ENCODE results near the gene GAL3ST2. TPM values are rescaled to one million over a fixed set of nuclear protein-coding genes. Genes with fewer than 3 reads are reported as not detected.

GAL3ST2 gene
- total RNA-seq, 1 experiment from 2014 or later: not detected

DNA sequence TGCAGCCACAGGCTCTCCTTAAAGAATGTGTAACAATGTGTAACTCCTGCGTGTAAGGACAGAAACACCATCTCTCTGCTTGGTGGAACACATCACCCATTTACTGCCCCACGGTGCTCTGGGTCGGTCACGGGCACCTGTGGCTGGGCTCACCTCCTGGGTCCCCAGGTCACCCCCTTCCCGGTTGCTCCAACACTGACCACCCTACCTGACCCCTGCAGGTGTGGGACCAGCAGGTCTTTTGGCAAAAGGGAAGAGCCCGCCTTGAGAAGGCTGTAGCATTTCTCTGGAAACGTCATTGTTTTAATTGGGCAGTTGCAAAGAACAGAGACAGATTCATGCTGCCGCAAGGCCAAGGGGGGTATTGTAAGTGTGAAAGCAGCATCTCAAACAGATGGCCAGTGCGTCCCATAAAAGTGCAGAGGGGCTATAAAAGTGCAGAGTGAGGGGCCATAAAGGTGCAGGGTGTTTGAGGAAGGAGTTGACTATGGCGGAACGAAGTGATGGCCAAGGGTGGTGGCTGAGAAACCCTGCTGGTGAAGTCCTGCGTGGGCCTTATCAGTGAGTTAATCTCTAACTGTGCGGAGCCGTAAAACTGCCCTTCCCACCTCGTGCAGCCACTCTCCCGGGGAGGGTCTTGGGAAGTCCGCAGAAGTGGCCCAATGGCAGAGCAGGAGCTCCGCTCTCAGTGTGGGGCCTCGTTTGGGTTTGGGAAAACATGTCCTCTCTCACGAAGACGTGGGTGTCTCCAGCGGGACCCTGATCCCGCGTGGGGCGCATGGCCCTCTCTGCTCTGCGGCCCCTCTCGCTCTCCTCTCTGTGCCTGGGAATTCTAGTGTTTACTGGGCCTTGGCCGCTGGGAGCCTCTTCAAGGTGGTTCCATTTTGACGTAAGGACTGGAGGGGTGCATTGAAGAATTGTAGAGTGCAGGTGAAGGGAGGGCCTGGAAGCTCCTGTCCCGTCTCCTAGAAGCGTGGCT, 18.7 kb downstream of the GAL3ST2 start:
- intact Hi-C loops (cut with micrococcal nuclease): no loop called here
- Histone ChIP-seq H3F3A (ENCODE audit: low read length, unreplicated experiment) (no peaks in the 10 kb centered on the region), H3K36me3 (ENCODE audit: low read depth, low read length) (no peaks in the 10 kb centered on the region), H3K27me3 (ENCODE audit: low read length) (no peaks in the 10 kb centered on the region), H4K20me1 (ENCODE audit: low read length) (no peaks in the 10 kb centered on the region), H3K4me2 (ENCODE audit: low read length) (no peak overlapping the region), H3K9ac (ENCODE audit: low read length) (no peak overlapping the region), H3K4me1 (ENCODE audit: insufficient read depth, low read length) (no peaks in the 10 kb centered on the region), H3K9me2 (replicated peaks; ENCODE audit: low read length) (no peaks in the 10 kb centered on the region), H3K27ac (ENCODE audit: low read length) (no peak overlapping the region), H2AFZ (ENCODE audit: low read length) (no peak overlapping the region), H3K79me2 (ENCODE audit: low read length) (no peaks in the 10 kb centered on the region), H3K9me3 (ENCODE audit: low read length) (no peaks in the 10 kb centered on the region), H3K4me3 (ENCODE audit: low read length) (no peak overlapping the region)
- no peak for TF ChIP-seq EZH2phosphoT487 (IDR thresholded peaks at IDR 0.05; ENCODE audit: borderline replicate concordance, low read length)
- TF ChIP-seq EZH2 (IDR thresholded peaks at IDR 0.05; ENCODE audit: low read length, unreplicated experiment): no peak
- no peak for TF ChIP-seq CTCF (conservative IDR thresholded peaks at IDR 0.05; ENCODE audit: low read depth, low read length)
- POLR2A ChIA-PET (ENCODE audit: unreplicated experiment): interaction anchor here (0.6 kb wide), 1 partner anchor 51 kb away, joined by 3 read pairs; no protein-coding TSS in a partner anchor
- no TSS peak for BruUV-seq (replicated peaks)
- no peak for DNase-seq
- no peak for ATAC-seq
- CTCF ChIA-PET: no interaction called here

DNA sequence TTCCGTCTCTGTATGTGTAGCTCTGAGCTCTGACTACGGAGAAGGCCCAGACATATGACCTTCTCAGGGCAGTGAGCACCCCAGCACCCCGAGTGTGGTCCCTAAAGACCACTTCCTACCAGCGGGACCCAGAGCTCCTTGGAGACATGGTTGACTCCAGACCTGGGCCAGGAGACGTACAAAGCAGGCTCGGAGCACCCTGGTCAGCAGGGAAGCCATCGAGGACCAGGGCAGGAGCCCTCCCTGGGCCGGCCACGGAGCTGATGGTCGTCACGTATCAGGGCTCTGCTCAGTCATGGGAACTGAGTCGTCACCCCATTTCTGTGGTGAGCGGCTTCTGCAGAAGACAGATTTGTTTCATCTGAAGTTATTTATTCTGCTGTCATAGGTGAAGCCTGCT, 19.6 kb downstream of the GAL3ST2 start:
- Histone ChIP-seq H3K27ac (ENCODE audit: low read length) (no peak overlapping the region), H3K4me3 (ENCODE audit: low read length) (no peak overlapping the region), H3K9me2 (replicated peaks; ENCODE audit: low read length) (no peaks in the 10 kb centered on the region), H3K9ac (ENCODE audit: low read length) (no peak overlapping the region), H3K9me3 (ENCODE audit: low read length) (no peaks in the 10 kb centered on the region), H4K20me1 (ENCODE audit: low read length) (no peaks in the 10 kb centered on the region), H3F3A (ENCODE audit: low read length, unreplicated experiment) (no peaks in the 10 kb centered on the region), H3K27me3 (ENCODE audit: low read length) (no peaks in the 10 kb centered on the region), H3K4me2 (ENCODE audit: low read length) (no peak overlapping the region), H3K36me3 (ENCODE audit: low read depth, low read length) (no peaks in the 10 kb centered on the region), H2AFZ (ENCODE audit: low read length) (no peak overlapping the region), H3K4me1 (ENCODE audit: insufficient read depth, low read length) (no peaks in the 10 kb centered on the region), H3K79me2 (ENCODE audit: low read length) (no peaks in the 10 kb centered on the region)
- TF ChIP-seq CTCF (conservative IDR thresholded peaks at IDR 0.05; ENCODE audit: low read depth, low read length) (no peak), EZH2phosphoT487 (IDR thresholded peaks at IDR 0.05; ENCODE audit: borderline replicate concordance, low read length) (no peak), EZH2 (IDR thresholded peaks at IDR 0.05; ENCODE audit: low read length, unreplicated experiment) (no peak)
- POLR2A ChIA-PET (ENCODE audit: unreplicated experiment): no interaction called here
- intact Hi-C loops (cut with micrococcal nuclease): no loop called here
- ATAC-seq (no peak), DNase-seq (no peak)
- CTCF ChIA-PET: no interaction called here
- no TSS peak for BruUV-seq (replicated peaks)

DNA sequence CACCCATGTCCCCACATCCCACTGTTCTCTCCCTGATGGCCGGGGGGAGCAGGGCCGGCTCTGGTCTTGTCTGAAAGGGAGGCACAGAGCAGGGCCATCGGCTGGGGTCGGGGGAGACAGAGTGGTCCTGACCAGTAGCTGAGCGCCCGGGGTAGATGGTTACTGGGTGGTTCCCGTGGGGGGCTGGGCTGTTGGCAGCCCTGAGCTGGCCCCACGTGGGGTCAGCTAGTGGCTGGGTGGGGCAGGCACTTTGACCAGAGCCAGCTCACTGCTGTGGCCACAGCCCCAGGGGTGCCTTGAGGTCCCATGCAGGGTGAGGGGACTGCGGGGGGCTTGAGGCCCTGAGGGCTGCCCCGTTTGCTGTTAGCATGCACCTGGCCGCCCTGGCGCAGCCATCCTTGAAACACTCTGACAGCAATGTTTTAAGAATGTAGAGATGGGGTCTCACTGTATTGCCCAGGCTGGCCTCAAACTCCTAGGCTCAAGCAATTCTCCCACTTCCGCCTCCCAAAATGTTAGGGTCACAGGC, 20.1 kb downstream of the GAL3ST2 start:
- no peaks in the 10 kb centered on the region for H3K27me3 ChIP-seq (ENCODE audit: low read length)
- CTCF ChIA-PET: no interaction called here
- no peaks in the 10 kb centered on the region for H3K4me1 ChIP-seq (ENCODE audit: insufficient read depth, low read length)

More for the DNA sequence above, 20.1 kb downstream of the GAL3ST2 start:
- no peaks in the 10 kb centered on the region for H4K20me1 ChIP-seq (ENCODE audit: low read length)
- no peaks in the 10 kb centered on the region for H3F3A ChIP-seq (ENCODE audit: low read length, unreplicated experiment)
- no peaks in the 10 kb centered on the region for H3K9me2 ChIP-seq (replicated peaks; ENCODE audit: low read length)
- TF ChIP-seq CTCF (conservative IDR thresholded peaks at IDR 0.05; ENCODE audit: low read depth, low read length) (no peak), EZH2 (IDR thresholded peaks at IDR 0.05; ENCODE audit: low read length, unreplicated experiment) (no peak), EZH2phosphoT487 (IDR thresholded peaks at IDR 0.05; ENCODE audit: borderline replicate concordance, low read length) (no peak)
- ATAC-seq (no peak), DNase-seq (no peak)
- H3K79me2 ChIP-seq (ENCODE audit: low read length): no peaks in the 10 kb centered on the region
- no peak overlapping the region for H3K9ac ChIP-seq (ENCODE audit: low read length)
- intact Hi-C loops (cut with micrococcal nuclease): no loop called here
- no peaks in the 10 kb centered on the region for H3K36me3 ChIP-seq (ENCODE audit: low read depth, low read length)
- H3K4me3 ChIP-seq (ENCODE audit: low read length): no peak overlapping the region
- H3K4me2 ChIP-seq (ENCODE audit: low read length): no peak overlapping the region
- H2AFZ ChIP-seq (ENCODE audit: low read length): no peak overlapping the region
- no peak overlapping the region for H3K27ac ChIP-seq (ENCODE audit: low read length)
- no peaks in the 10 kb centered on the region for H3K9me3 ChIP-seq (ENCODE audit: low read length)
- POLR2A ChIA-PET (ENCODE audit: unreplicated experiment): no interaction called here
- BruUV-seq (replicated peaks): no TSS peak

Data from PC-3 (cell line).